Activated CD8-positive, alpha-beta memory T cell treated with anti-CD3 and anti-CD28 coated beads, Interleukin-2, amount 50 U/mL, for 1 hour (primary cell): ENCODE data around the gene ZBTB24.
"Not testable (repeated sequence)": the region's sequence is repeated elsewhere in the genome, so short reads cannot be mapped to it uniquely, and the experiment has no call there.

Experiments used
- DNase-seq: peaks from one replicate; pipeline ENCODE4 v3.0.0-alpha.2; 2020; ENCODE audit errors: extremely low read depth

Gene ZBTB24

DNA sequence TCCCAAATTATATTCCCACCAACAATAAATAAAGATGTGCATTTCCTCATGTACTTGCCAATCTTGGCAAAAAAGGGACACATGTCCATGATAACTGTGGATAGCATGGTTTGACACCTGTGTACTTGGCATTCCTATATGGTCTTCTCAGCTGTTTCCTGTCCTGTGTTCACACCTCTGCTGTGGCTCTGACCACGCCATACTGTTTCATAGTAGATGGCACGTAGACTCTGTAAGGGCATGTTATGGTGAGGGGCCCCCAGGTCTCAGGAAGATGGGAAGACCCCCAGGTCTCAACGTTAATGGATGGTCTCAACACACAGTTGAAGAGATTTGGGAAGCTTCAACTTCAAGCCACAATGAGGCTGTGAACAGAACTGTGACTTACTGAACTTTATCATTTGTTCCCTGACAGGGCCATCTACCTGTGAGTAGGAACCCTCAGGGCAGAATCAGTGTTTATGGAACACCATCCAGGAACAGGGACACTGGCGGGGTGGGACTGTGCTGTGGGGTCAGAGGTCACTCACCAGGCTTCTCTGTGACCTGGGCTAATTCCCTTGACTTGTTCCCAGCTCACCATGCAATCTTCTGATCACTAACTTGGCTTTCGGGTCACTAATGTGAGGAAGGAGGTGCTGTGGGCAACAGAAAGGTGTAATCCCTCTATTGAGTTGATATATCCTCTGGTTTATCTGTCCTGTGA is 11.8 kb downstream of the ZBTB24 start:
- no peak for DNase-seq

DNA sequence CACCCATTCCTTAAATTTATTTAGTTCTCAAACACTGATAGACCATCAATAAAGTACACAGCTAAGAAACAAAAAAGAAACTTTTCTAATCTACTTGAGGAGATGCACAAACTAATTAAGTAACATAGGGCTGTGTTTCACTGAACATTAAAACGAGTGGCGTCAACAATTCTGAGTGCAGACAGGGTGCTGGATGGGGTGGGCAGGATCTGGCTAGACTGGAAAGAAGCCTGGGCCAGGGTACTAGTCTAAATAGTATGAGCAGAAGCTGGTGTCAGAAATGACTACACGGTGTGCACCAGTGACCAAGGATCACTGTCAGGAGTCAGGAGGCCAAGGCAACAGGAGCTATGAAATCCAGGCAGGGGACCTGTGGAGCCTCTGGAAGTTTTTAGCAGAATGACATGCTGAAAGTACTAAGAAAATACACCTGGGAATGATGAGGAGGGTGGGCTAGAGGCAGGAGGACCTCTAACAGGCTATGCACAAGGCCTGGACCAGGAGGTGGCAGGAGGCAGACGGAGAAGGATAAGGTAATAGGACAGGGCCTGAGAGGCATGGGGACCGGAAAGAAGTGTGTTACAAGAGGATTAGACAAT is 13.3 kb downstream of the ZBTB24 start:
- no peak for DNase-seq

DNA sequence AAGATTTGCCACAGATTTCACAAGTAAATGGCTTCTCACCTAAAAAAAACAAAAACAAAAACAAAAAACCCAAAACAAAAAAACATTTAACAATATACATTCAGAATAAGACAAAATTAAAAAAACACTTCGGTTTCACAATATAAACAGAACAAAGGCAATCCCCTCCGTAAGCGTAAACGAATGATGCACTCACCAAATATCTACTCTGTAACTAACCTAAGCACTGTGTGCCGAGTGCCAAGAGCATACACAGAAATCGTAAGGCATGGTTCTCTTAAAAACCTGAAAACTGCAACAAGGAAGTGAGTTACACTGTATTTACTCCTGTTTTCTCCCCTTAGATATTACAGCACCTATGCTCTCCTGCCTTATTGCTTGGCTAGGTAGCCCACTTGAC is 15.3 kb downstream of the ZBTB24 start:
- DNase-seq, result no peak

DNA sequence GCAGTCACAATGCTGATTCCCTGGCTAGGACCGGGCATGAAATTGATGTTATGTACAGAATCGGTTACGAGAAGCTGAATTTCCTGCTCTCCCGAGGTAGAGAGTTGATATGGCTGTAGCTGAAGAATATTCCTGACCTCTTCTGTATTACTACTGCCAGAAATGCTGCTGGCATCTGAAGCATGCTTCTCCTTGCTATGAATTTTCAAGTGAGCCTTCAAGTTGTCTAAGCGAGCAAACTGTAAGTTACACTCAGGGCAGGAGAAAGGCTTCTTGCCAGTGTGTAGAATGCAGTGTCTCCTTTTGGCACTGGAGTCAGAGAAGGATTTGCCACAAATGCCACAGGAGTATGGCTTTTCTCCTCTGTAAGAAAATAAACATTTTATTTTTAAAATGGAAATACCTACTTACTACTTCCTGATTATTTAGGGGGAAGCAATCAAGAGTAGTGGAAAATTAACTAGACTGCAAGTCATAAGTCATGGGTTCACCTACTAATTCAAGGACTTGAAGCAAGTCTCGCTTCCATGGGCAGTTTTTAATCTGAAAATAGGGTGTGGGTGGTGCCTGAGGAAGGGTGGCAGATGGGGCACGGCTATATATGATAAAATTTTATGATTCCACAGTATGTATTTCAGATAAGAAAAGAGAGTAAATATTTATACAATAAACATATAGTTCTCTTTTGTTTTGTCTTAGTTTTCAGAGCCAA is 16.7 kb downstream of the ZBTB24 start:
- no peak for DNase-seq

DNA sequence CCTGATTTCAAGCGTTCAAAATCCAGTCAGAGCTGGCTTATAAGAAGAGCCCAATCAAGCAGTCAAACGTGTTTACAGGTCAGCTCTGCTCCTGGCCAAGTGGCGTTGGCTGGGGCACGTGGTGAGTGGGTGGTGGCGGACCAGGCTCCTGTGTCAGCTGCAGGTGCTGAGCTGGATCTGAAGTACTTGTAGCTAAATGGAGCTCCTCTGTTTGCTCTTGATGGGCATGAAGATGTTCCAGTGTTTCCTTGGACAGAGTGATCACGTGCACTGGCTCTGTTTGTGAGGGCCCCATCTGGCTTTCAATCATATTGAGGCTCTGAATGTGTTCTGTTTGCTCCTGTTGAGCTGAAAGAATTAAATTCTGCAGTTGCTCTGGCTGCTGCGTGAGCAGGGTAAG is 17.2 kb downstream of the ZBTB24 start:
- DNase-seq, result no peak

DNA sequence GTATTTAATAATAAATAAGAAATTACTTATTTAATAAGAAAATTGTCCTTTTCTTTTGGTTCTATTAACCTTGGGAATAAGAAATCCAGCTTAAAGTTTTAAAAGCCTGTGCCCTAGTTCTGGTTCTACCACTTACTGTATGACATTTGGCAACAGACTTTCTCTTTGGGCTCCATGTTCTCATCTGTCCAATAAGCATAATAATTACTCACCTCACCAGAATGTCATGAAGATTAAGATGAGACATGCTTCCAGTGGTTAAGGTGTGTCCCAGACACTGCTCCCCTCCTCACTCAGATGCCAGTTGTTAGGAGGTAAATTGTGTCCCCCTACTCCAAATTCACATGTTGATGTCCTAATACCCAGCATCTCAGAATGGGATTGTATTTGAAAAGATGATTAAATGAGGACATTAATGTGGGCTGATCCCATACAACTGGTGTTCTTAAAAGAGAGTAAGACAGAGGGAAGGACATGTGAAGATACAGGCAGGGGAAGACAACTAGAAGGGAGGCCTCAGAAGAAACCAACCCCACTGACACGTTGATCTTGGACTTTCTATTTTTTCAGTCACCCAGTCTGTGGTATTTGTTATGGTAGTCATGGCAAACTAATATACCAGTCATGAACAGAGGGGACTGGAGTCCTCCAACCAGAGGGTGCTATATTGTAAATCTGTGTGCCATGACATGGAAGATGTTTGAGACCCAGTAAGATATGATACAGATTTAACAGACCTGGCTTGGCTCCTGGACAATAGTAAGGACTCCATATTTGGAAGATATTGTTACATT is 21.1 kb downstream of the ZBTB24 start:
- no peak for DNase-seq

DNA sequence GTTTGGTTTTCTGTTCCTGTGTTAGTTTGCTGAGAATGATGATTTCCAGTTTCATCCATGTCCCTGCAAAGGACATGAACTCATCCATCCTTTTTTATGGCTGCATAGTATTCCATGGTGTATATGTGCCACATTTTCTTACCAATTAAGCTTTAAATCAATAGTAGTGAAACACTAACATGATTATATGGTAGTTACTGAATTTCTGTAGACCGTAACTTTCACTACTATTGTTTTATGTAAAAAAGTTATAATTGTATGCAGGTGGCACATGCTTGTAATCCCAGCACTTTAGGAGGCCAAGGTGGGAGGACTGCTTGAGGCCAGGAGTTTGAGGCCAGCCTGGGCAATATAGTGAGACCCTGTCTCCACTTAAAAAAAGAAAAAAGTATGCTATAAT is 21.8 kb downstream of the ZBTB24 start:
- not testable (repeated sequence) for DNase-seq

DNA sequence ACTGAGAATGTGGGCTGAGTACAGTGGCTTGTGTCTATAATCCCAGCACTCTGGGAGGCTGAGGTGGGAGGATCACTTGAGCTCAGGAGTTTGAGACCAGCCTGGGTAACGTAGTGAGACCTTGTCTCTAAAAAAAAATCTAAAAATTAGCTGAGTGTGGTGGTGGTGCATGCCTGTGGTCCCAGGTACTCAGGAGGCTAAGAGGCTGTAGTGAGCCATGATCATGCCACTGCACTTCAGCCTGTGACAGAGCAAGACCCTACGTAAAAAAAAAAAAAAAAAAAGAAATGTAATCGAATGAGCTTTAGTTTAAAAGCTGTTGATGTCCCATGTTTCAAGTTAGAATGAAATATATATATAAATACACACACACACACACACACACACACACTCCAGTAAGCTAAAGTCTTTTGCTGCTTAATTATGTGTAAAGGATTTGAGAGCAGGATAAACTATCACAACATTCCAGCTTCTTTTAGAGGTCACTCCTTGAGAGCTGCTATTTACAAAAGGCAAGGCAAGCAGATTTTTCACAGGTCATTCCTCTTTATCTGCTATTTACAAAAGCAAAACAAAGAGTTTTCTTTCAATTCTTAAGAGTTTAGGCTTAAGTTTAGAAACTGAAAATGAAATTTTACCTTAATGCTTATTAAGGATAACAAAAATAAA is 22.7 kb downstream of the ZBTB24 start:
- no peak for DNase-seq

DNA sequence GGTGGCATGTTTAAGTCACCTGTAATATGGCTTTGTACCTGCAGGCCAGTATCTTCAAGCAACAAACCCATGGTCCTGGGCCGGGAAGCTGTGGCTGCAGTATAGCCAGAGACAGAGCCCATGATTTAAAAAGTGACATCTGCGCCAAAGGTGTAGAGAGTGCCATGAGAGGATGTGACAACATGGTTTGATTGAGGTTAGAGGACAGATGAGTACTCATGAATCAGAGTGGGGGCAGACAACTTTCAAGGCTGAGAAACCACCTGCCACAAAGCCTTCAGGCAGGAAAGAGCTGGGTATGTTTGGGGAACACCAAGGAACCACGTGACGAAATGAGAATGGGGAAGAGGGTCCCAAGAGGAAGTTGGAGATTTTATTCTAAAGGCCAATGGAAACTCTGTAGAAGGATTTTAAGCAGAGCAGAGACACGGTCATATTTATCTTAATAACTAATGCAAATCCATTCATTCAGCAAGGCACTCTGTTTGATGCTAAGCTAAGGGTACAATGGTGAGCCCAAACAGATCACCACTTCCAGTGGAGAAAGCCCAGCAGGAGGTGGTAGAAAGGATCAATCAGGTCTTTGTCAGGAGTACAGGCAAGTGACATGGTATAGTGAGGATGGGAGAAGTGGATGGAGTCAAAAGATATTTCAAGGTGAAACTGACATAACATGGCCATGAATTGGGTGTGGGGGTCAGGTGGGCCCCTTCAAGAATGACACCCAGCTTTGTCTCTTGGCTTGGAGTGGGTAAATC is 24.1 kb downstream of the ZBTB24 start:
- no peak for DNase-seq

DNA sequence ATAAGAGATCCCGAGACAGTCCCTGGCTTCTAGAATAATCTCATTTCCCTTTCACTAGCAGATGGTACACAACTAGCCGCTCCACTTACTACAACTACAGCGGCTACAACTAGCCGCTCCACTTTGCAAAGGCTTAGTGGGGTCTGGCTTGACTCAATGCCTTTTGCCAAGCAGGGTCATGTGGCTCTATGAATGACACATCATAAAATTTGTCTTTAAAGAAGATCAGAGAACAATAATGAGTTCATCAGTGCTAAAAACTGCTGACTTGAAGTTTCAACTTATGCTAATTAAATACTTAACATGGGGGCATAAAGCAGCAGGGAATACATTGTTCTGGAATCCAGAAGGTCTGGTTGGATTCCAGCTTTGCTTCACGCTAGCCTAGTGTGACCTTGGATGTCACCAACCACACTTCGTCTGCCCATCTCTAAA is 25.4 kb downstream of the ZBTB24 start:
- DNase-seq, result no peak

DNA sequence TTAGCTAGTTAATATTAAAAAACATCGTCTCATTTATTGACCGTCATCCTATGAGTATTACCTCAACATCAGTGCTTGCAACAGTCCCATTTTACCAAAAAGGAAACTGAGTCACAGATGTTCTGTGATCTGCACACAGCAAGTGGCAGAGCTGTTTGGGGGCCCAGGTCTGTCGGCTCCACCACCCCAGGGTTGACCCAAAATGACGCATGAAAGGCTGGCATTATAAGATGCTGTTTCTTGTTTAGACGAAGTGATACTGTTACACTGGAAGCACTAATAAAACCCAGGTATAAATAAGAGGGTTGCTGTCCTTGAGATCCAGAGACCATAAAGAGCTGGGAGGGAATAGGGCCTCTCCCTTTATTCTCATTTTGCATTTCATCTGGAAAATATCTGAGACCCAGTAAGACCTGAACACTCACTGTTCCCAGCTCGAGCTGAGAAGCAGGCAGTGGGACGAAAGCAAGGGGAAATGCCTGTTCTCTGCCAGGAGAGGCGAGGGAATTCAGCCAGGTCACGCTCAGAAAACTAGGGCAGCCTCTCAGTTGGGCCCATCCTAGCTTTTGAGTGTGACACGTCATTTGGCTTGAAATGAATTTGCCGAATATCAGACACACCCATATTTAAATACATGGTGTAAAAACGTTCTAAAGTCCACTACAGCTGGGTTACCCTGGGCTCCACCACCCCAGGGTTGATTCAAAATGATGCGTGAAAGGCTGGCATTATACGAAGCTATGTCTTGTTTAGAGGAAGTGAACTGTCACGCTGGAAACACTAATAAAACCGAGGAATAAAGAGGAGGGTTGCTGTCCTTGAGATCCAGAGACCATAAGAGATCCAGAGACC is 26.1 kb downstream of the ZBTB24 start:
- DNase-seq, result no peak

DNA sequence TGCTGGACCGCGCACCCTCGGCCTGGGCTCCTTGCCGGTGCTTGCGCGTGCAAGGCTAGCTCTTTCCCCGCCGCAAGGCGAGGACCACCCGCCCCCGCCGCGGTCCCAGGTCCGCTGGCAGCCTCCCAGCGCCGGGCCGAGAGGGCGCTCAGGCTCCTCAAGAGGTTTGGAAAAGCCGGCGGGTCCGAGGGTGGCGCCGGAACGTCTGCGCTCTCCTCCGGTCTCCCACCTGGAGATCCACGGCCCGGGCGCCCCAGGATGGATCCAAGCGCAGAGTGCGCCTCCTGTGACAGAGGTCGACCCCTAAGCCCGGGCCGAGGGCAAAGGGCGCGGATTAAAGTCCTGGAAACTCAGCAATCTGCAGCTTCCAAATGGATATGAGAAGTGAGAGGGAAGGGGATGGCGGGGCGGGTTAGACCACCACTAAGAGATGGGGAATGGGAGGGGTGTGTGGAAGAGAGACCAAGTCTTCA is 26.9 kb downstream of the ZBTB24 start:
- no peak for DNase-seq

DNA sequence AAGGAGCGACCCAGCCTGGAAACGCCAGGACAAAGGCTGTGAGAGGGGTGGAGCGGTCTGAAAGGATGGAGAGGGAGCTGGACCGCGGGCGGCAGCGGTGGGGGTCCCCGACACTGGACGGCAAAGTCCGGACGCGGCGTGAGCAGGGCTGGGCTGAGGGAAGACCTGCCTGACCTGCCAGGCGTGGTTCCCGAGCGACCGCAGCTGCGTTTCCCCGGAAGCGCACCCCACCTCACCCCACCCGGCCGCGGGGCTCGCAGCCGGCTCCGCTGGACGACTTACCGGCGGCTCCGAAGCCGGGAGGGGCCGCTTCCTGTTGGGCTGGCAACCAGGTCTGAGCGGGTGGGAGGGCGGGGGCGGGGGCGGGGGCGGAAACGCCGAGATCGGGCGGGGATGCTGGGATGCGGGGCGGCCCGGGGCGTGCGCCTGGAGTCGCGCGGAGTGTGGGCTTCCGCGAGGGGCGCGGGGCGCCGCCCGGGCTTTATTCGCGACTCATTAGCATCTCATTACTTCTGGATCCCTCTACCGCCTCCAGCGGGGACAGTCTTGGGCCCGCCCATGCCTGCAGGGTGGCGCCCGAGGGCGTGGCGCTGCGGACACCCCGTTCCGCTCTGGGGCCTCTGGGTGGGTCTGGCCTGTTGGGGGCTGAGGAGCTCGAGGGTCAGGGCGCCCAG is 27.4 kb downstream of the ZBTB24 start, which contains the start of gene MICAL1:
Gene MICAL1 (minus strand): TSS at position 336 of the 674 bp plus-strand sequence. CDS start 1,576 bp downstream, outside the sequence.
- DNase-seq, result no peak

DNA sequence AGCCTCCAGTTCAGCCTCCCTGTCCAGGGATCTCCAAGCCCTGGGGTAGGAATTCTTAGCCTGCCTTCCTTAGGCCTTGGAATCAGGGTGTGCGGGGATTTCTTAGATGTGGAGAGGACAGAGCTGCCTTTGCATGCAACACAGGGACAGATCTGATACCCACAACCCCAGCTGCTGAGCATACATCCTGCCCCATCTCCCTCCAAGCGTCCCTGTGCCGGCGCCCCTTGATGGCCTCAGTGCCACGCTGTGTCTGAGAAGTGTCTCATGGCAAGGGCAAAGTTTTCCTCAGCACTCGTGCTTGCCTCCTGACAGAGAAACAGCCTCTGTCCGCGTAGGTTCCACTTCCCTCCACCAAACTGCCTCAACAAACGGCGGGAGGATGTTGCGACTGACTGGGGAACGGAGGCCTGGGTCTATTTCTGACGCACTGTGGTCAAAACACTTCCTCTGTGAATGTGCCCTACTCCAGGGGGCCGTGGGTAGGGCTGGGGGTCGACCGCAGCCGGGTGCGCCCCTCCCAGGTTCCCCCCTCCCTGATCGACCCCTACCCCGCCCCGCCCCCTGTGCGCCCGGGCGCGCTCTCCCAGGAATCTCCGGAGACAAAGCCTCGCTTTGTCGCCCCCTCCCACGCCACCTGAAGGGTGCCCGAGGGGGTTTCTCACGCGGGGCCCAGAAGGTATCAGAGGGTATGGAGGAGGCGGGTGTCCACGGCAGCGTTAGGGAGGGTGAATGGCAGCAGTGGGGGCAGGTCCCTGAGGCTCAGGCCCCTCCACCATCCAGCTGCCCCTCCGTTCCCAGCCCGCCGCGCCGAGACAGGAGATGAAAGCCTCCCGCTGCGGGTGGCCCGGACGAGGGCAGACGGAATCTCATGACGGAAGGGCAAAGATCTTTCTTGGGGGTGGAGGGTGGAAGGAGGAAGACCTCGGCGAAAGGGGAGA is 28.3 kb downstream of the ZBTB24 start:
- peak; percentile 77 for DNase-seq

DNA sequence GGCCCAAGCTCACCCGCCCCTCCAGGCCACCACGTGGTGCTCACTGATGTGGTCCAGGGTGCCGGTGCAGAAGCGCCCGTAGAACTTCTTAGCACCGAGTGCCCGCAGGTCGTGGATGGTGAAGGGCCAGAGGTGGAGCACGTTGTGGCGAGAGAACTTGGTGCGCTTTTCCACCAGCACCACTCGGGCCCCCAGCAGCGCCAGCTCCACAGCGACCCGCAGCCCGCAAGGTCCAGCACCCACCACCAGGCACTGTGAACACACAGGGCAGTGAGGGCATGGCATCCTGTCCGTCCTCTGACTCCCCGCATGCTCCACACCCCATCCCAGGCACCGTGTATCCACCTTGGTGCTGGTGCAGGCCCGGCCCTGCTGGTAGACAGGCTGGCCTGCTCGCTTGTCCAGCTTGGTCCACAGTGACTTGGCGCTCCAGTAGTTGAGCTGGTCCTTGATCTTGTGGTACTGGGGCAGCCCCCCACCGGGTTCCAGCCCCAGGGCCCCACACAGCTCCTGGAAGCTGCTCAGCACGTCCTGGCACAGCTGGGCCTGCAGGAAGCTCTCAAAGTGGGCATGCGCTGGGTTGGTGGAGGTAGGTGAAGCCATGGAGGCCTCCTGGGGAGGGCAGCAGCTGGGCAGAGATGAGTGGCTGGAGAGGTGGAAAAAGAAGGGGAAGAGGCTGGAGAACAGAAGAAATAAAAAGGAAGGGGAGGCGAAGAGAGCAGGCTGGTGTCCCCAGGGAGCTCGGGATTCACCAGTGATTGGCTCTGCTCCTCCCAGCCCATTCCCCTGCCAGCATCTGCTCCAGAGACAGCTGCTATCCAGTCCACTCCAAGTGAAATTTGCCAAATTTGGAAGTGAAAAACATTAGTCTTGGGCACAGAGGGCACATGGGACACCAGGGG is 29.2 kb downstream of the ZBTB24 start:
- no peak for DNase-seq

DNA sequence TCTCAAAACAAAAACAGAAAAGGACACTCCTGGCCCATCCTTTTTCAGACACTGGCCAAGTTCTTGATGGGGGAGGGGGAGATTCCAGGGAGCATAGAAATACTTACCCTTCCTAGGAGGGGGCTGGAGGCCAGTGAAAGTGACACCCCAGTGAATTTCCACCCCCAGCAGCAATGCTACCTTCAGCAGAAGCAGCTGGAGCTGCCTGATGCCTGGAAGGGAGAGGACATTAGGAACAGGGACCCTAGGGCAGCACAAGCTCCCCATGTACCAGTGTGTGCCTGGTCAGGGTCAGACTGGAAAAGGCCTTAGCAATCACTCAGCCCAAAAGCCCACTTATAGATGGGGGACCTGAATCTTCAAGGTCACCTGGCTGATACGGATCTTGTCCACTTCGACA is 29.9 kb downstream of the ZBTB24 start:
- DNase-seq, result no peak

DNA sequence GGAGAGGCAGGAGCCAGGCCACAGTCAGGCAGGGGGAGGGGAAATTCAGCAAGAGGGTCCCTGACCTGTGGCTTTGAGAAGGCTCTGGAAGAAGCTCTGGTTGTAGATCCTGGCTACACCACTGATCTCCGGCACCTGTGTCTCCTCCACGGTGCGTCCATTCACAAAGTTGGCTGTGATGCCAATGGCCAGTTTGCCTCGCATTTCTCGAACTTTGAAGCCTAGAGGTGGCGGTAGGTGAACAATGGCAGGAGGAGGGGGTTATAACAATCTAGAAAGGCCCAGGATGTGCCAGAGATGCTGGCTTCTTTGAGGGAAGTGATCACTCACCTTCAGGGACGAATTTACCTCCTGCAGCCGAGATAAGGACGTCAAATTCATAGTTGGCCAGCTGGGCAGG is 30.8 kb downstream of the ZBTB24 start:
- no peak for DNase-seq
